Measurements from ENCODE around the gene PDE8B. TPM values are rescaled to one million over a fixed set of nuclear protein-coding genes. Genes with fewer than 3 reads are reported as not detected.
"Not testable (repeated sequence)": the region's sequence is repeated elsewhere in the genome, so short reads cannot be mapped to it uniquely, and the experiment has no call there.

The PDE8B gene
- total and polyA plus RNA-seq, 9 donors = 0.73 to 26.7 (median 6.4) TPM

- H3K36me3 ChIP-seq = no peaks in the 10 kb centered on the region
- WGBS, 3 donors = 93 to 95% (median 94%) methylated on average over 5 of the region's 5 CpGs
- DNase-seq = no peak
- intact Hi-C loops (cut with DNase I) = no loop called here
- no peak overlapping the region for H3K27ac ChIP-seq
- no peak overlapping the region for H3K4me3 ChIP-seq
- TF ChIP-seq CTCF (IDR thresholded peaks at IDR 0.05) = no peak
- no peak for TF ChIP-seq POLR2A (IDR thresholded peaks at IDR 0.05)
- TF ChIP-seq EP300 (IDR thresholded peaks at IDR 0.05) = no peak
- H3K27me3 ChIP-seq = no peaks in the 10 kb centered on the region
- no peaks in the 10 kb centered on the region for H3K9me3 ChIP-seq
- H3K4me1 ChIP-seq (ENCODE audit: insufficient read depth) = no peaks in the 10 kb centered on the region
Measured at GRCh38 chr5:77461287-77461686, 250.8 kb downstream of the PDE8B start.

DNA sequence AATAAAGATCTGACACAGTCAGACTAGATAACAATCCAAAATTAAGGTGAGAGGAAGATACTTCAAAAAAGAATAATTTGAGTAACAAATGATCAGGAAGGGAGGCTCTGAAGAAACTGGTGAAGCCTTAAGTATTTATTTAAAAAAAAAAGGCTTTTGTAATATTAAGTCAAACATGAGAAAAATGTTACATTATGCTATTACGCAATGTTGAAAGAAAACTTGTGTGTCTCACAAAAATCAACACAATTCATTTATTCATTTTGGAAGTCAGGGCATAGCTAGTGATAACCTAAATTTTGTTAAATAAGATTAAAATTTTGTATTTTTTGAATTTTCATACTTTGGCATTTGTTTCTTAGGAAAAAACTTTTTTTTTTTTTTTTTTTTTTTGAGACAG, 253.4 kb downstream of the PDE8B start:
- 95 to 100% (median 98%) methylated on average over 1 of the region's 1 CpG for WGBS, 3 donors

DNA sequence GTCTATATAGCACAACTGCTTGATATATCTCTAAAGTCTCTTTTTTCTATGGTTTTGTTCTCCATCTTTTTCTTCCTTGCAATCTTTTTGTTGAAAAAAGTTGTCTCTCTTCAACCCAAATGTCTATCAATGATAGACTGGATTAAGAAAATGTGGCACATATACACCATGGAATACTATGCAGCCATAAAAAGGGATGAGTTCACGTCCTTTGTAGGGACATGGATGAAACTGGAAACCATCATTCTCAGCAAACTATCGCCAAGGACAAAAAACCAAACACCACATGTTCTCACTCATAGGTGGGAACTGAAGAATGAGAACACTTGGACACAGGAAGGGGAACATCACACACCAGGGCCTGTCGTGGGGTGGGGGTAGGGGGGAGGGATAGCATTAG, 258.4 kb downstream of the PDE8B start:
- H3K27me3 ChIP-seq; H3K9me3 ChIP-seq; H3K4me3 ChIP-seq; intact Hi-C loops (cut with DNase I); H3K27ac ChIP-seq; H3K4me1 ChIP-seq (ENCODE audit: insufficient read depth); DNase-seq; H3K36me3 ChIP-seq: not testable (repeated sequence)
- 95 to 100% (median 97%) methylated on average over 3 of the region's 3 CpGs for WGBS, 3 donors

More for the DNA sequence above, 253.4 kb downstream of the PDE8B start:
- intact Hi-C loops (cut with DNase I) = no loop called here
- Histone ChIP-seq H3K9me3 (no peaks in the 10 kb centered on the region), H3K27me3 (no peaks in the 10 kb centered on the region), H3K27ac (no peak overlapping the region), H3K4me1 (ENCODE audit: insufficient read depth) (no peaks in the 10 kb centered on the region), H3K36me3 (no peaks in the 10 kb centered on the region), H3K4me3 (no peak overlapping the region)
- no peak for DNase-seq
- TF ChIP-seq POLR2A (IDR thresholded peaks at IDR 0.05) (no peak), CTCF (IDR thresholded peaks at IDR 0.05) (no peak), EP300 (IDR thresholded peaks at IDR 0.05) (no peak)

DNA sequence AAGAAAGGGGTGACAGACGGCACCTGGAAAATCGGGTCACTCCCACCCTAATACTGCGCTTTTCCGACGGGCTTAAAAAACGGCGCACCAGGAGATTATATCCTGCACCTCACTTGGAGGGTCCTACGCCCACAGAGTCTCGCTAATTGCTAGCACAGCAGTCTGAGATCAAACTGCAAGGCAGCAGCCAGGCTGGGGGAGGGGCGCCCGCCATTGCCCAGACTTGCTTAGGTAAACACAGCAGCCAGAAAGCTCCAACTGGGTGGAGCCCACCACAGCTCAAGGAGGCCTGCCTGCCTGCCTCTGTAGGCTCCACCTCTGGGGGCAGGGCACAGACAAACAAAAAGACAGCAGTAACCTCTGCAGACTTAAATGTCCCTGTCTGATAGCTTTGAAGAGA, 264.6 kb downstream of the PDE8B start:
- H3K27me3 ChIP-seq; DNase-seq; H3K4me3 ChIP-seq; intact Hi-C loops (cut with DNase I); H3K4me1 ChIP-seq (ENCODE audit: insufficient read depth); H3K27ac ChIP-seq; H3K9me3 ChIP-seq; H3K36me3 ChIP-seq: not testable (repeated sequence)
- WGBS, 3 donors = 95 to 99% (median 97%) methylated on average over 11 of the region's 11 CpGs

Other genes with a start within 250 kb of the PDE8B start
- 10 to 100 TPM; 12.6 to 22.8 (median 16.9) TPM for gene AGGF1, start 180.3 kb upstream of the PDE8B start, total RNA-seq
- 10 to 100 TPM in 1 of 2 donors, 1 to 10 TPM in 1; 9.0 to 15.5 TPM for gene AGGF1, start 180.3 kb upstream of the PDE8B start, polyA plus RNA-seq
- gene ZBED3, start 123.4 kb upstream of the PDE8B start, total RNA-seq = 10 to 100 TPM in 5 of 7 donors, 1 to 10 TPM in 2; 5.7 to 19.7 (median 15.3) TPM
- 10 to 100 TPM in 1 of 2 donors, 1 to 10 TPM in 1; 4.3 to 23.9 TPM for gene ZBED3, start 123.4 kb upstream of the PDE8B start, polyA plus RNA-seq

Data from ovary (tissue), 9 donors.